PC-9 (cell line): ENCODE results near the gene ETS1. TPM values are rescaled to one million over a fixed set of nuclear protein-coding genes. Genes with fewer than 3 reads are reported as not detected.

ENCODE experiments used
- BruUV-seq: library from RNA; stranded (reverse); fragments of 400-500 nt; replicated peaks from 2 replicates; lab custom pipeline; 2021; lab: Mats Ljungman, UMichigan
- CTCF ChIA-PET: fragments of 300-600 bp; sonication (Branson Sonifier 250); formaldehyde crosslinking; loops from one replicate; lab custom pipeline; 2022; ENCODE audit warnings: antibody characterized with exemption; lab: Charles Lee
- POLR2A ChIA-PET: fragments of 300-600 bp; sonication (Branson Sonifier 250); formaldehyde crosslinking; loops from one replicate; lab custom pipeline; 2022; ENCODE audit warnings: antibody characterized with exemption; ENCODE audit not compliant: unreplicated experiment; lab: Charles Lee
- DNase-seq, 2 experiments: peaks; one replicate each; pipeline versions ENCODE4 v3.0.0 to v3.0.0-alpha.2; 2015 to 2022; ENCODE audit warnings: mixed read lengths in 1 of 2
- H2AFZ ChIP-seq: fragments of 200-600 bp; sonication (generic); 2 replicates; pipeline ENCODE4 v1.8.1; 2017; ENCODE audit warnings: antibody characterized with exemption
- H3F3A ChIP-seq: fragments of 200-600 bp; sonication (generic); 2 replicates; pipeline ENCODE4 v1.8.1; 2017; ENCODE audit warnings: antibody characterized with exemption, mild to moderate bottlenecking, low read depth; ENCODE audit not compliant: insufficient read depth
- H3K27ac ChIP-seq: fragments of 200-600 bp; sonication (generic); 2 replicates; pipeline ENCODE4 v1.6.1; 2016; ENCODE audit warnings: mixed run types
- H3K27me3 ChIP-seq: fragments of 200-600 bp; sonication (generic); 2 replicates; pipeline ENCODE4 v1.6.1; 2016; ENCODE audit warnings: low read depth, mixed run types; ENCODE audit not compliant: insufficient read depth
- H3K36me3 ChIP-seq: fragments of 200-600 bp; sonication (generic); 2 replicates; pipeline ENCODE4 v1.6.1; 2016; ENCODE audit warnings: low read depth, mixed run types
- H3K4me1 ChIP-seq: fragments of 200-600 bp; sonication (generic); replicated peaks from 2 replicates; pipeline ENCODE4 v1.6.1; 2016; ENCODE audit warnings: mixed run types; ENCODE audit not compliant: insufficient read depth
- H3K4me2 ChIP-seq: fragments of 200-600 bp; sonication (generic); 2 replicates; pipeline ENCODE4 v1.6.1; 2017; ENCODE audit warnings: mixed run types
- H3K4me3 ChIP-seq: fragments of 200-600 bp; sonication (generic); 2 replicates; pipeline ENCODE4 v1.6.1; 2016; ENCODE audit warnings: mixed run types
- H3K79me2 ChIP-seq: fragments of 200-600 bp; sonication (generic); 2 replicates; pipeline ENCODE4 v1.6.1; 2017; ENCODE audit warnings: low read depth, mixed run types
- H3K9me2 ChIP-seq: fragments of 200-600 bp; sonication (generic); 2 replicates; pipeline ENCODE4 v1.8.1; 2017; ENCODE audit warnings: mild to moderate bottlenecking; ENCODE audit not compliant: insufficient read depth
- H3K9me3 ChIP-seq: fragments of 200-600 bp; sonication (generic); 2 replicates; pipeline ENCODE4 v1.8.1; 2016; ENCODE audit warnings: low read depth; ENCODE audit not compliant: insufficient read depth
- H4K20me1 ChIP-seq: fragments of 200-600 bp; sonication (generic); 2 replicates; pipeline ENCODE4 v1.8.1; 2017; ENCODE audit not compliant: insufficient read depth
- EZH2 ChIP-seq: fragments of 200-600 bp; sonication (generic); IDR thresholded peaks from 2 replicates; pipeline ENCODE4 v1.8.0; 2017; ENCODE audit warnings: antibody characterized with exemption, low read depth
- intact Hi-C: fragments of 100-400 bp; cut with micrococcal nuclease; formaldehyde crosslinking; loops from one replicate; pipeline ENCODE4 v1.10.0; 2022; ENCODE audit not compliant: unreplicated experiment
- total RNA-seq: library from RNA; stranded (reverse); gene quantifications from 2 replicates; pipeline ENCODE4 v1.2.3, GENCODE V29; 2021
- TF ChIP-seq, protein P1 (sequence below): fragments of 200-600 bp; sonication (generic); conservative IDR thresholded peaks from 2 replicates; pipeline ENCODE4 v1.6.1; 2017; ENCODE audit warnings: mixed run types, antibody characterized with exemption, mild to moderate bottlenecking, moderate library complexity

The ETS1 gene
- total RNA-seq, 1 experiment from 2014 or later, result 23.3 TPM

DNA sequence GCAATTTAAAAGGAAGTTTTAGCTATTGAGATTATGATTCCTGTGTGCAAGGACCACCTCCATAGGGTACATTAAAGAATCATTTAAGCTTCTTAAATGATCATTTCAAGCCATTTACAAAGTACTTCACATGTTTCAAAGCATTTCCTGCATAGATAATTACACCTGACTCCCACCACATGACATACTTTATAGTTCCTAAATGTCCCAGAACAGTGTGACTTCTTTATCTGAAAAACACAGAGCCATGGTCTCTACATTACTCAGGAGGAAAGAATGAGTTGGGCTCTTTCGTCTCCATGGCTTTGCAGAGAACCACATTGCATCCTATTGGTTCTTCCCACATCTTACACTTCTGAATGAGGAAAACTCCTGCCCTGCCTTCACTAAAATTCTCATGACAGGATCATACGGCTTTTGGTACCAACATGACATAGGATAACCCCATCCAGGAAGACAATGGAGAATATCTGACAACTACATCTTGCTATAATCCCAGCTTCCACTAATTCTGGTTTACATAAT, 88.6 kb downstream of the ETS1 start:
- intact Hi-C loops, result loop anchor here (5.0 to 10.0 kb wide), 2 partner anchors 51 to 216 kb away; no protein-coding TSS in a partner anchor
- H3K4me2 ChIP-seq, result peak overlapping the region; percentile 99
- H4K20me1 ChIP-seq, result no peaks in the 10 kb centered on the region
- no peak for TF ChIP-seq EZH2
- TF ChIP-seq, protein P1, sequence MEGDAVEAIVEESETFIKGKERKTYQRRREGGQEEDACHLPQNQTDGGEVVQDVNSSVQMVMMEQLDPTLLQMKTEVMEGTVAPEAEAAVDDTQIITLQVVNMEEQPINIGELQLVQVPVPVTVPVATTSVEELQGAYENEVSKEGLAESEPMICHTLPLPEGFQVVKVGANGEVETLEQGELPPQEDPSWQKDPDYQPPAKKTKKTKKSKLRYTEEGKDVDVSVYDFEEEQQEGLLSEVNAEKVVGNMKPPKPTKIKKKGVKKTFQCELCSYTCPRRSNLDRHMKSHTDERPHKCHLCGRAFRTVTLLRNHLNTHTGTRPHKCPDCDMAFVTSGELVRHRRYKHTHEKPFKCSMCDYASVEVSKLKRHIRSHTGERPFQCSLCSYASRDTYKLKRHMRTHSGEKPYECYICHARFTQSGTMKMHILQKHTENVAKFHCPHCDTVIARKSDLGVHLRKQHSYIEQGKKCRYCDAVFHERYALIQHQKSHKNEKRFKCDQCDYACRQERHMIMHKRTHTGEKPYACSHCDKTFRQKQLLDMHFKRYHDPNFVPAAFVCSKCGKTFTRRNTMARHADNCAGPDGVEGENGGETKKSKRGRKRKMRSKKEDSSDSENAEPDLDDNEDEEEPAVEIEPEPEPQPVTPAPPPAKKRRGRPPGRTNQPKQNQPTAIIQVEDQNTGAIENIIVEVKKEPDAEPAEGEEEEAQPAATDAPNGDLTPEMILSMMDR, result no peak
- H3K79me2 ChIP-seq, result peaks cover 75% of the 10 kb centered on the region
- no peaks in the 10 kb centered on the region for H3K27me3 ChIP-seq
- BruUV-seq, result no TSS peak
- no peak for DNase-seq
- ChIA-PET CTCF (no interaction called here), POLR2A (interaction anchor here (0.5 to 0.6 kb wide), 2 partner anchors 22 to 181 kb away, joined by 3 to 4 read pairs; no protein-coding TSS in a partner anchor)
- no peaks in the 10 kb centered on the region for H3K9me2 ChIP-seq
- no peak overlapping the region for H3K4me3 ChIP-seq
- peaks cover 51% of the 10 kb centered on the region for H3F3A ChIP-seq
- H3K36me3 ChIP-seq, result no peaks in the 10 kb centered on the region; the same call in 1 of the 2 replicates
- peak overlapping the region; percentile 99 for H3K27ac ChIP-seq
- H2AFZ ChIP-seq, result no peak overlapping the region
- H3K4me1 ChIP-seq, result peaks cover 81% of the 10 kb centered on the region
- H3K9me3 ChIP-seq, result no peaks in the 10 kb centered on the region

DNA sequence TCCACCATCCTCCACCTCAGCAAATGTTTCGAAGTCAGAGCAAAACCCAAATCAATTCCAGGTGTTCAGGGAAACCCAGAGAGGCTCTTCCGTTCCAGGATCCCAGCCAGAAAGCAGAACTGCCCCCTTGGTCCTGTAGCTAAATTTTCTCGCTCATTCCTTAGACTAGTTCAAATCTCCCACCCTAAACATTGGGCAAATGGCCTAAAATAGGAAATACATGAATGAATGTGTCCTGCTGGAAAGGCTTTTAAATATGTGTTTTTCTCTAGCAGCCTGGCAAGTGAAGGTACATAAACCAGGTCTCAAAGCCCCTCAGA, 89.6 kb downstream of the ETS1 start:
- TF ChIP-seq, protein P1, result no peak
- peaks cover 79% of the 10 kb centered on the region for H3K4me1 ChIP-seq
- no peak for DNase-seq
- peak overlapping the region; percentile 61 for H2AFZ ChIP-seq
- BruUV-seq, result TSS peak; percentile 81
- ChIA-PET CTCF (no interaction called here), POLR2A (interaction anchor here (0.5 kb wide), 1 partner anchor 18 kb away, joined by 3 read pairs; no protein-coding TSS in a partner anchor)
- intact Hi-C loops, result loop anchor here (1.0 to 10.0 kb wide), 5 partner anchors 25 to 333 kb away; no protein-coding TSS in a partner anchor
- peak overlapping the region; percentile 99 for H3K27ac ChIP-seq
- no peaks in the 10 kb centered on the region for H3K9me3 ChIP-seq
- no peaks in the 10 kb centered on the region for H3K9me2 ChIP-seq
- peak overlapping the region; percentile 49; the same call in 1 of the 2 replicates for H3K4me3 ChIP-seq
- no peaks in the 10 kb centered on the region for H4K20me1 ChIP-seq
- peaks cover 74% of the 10 kb centered on the region for H3K79me2 ChIP-seq
- H3K4me2 ChIP-seq, result peak overlapping the region; percentile 99
- H3F3A ChIP-seq, result peaks cover 51% of the 10 kb centered on the region
- H3K27me3 ChIP-seq, result no peaks in the 10 kb centered on the region
- no peaks in the 10 kb centered on the region; the same call in 1 of the 2 replicates for H3K36me3 ChIP-seq

DNA sequence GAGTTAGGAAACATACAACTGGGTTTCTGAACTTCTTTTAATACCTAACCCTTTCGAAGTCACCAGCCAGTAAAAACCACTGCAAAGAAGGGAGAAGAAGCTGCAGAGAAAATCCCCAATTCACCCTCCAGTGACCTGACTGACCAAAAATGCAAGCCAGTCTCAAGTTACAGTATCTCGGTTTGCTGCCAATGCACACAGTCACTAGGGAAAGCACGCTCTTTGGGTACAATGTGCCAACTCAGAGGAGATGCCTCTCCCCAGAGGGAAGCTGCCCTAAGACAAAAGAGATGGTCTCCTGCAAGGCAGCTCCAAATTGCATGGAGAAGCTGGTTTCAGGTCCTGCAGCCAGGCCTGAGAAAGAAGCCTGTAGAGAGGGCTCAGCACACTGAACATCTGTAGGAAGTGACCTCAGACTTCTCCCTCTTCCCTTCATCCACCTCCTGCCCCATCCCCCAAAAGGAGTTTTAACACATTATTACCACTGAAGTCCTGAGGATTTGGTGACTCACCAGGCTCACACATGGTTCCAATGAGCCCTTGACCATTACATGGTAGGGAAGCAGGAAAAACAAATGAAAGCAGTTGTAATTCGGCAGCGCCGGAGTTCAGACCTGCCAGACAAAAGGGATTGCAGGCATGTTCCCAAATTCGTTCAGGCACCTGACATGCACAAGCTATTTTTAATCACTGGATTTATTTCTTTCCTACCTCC, 90.1 kb downstream of the ETS1 start:
- peaks cover 51% of the 10 kb centered on the region for H3F3A ChIP-seq
- intact Hi-C loops, result loop anchor here (1.0 to 10.0 kb wide), 5 partner anchors 25 to 334 kb away; no protein-coding TSS in a partner anchor
- peaks cover 77% of the 10 kb centered on the region for H3K79me2 ChIP-seq
- H3K36me3 ChIP-seq, result no peaks in the 10 kb centered on the region; the same call in 1 of the 2 replicates
- peak overlapping the region; percentile 49; the same call in 1 of the 2 replicates for H3K4me3 ChIP-seq
- no peaks in the 10 kb centered on the region for H3K9me3 ChIP-seq
- H3K4me1 ChIP-seq, result peaks cover 79% of the 10 kb centered on the region
- TF ChIP-seq, protein P1, result no peak
- no peak for TF ChIP-seq EZH2
- ChIA-PET POLR2A (interaction anchor here (0.5 kb wide), 1 partner anchor 19 kb away, joined by 3 read pairs; no protein-coding TSS in a partner anchor), CTCF (no interaction called here)
- BruUV-seq, result no TSS peak
- peak; percentile 80 to 97 for DNase-seq
- H3K27ac ChIP-seq, result peak overlapping the region; percentile 99
- no peaks in the 10 kb centered on the region for H4K20me1 ChIP-seq
- no peaks in the 10 kb centered on the region for H3K27me3 ChIP-seq
- peak overlapping the region; percentile 61 for H2AFZ ChIP-seq
- H3K9me2 ChIP-seq, result no peaks in the 10 kb centered on the region
- peak overlapping the region; percentile 99 for H3K4me2 ChIP-seq
